Activated effector memory CD4-positive, alpha-beta T cell treated with anti-CD3 and anti-CD28 coated beads, Interleukin-2, amount 50 U/mL, for 16 hours (primary cell): ENCODE results near the gene OTUD5.

ENCODE experiments used
- DNase-seq: peaks from one replicate; pipeline ENCODE4 v3.0.0-alpha.2; 2020

The OTUD5 gene

DNA sequence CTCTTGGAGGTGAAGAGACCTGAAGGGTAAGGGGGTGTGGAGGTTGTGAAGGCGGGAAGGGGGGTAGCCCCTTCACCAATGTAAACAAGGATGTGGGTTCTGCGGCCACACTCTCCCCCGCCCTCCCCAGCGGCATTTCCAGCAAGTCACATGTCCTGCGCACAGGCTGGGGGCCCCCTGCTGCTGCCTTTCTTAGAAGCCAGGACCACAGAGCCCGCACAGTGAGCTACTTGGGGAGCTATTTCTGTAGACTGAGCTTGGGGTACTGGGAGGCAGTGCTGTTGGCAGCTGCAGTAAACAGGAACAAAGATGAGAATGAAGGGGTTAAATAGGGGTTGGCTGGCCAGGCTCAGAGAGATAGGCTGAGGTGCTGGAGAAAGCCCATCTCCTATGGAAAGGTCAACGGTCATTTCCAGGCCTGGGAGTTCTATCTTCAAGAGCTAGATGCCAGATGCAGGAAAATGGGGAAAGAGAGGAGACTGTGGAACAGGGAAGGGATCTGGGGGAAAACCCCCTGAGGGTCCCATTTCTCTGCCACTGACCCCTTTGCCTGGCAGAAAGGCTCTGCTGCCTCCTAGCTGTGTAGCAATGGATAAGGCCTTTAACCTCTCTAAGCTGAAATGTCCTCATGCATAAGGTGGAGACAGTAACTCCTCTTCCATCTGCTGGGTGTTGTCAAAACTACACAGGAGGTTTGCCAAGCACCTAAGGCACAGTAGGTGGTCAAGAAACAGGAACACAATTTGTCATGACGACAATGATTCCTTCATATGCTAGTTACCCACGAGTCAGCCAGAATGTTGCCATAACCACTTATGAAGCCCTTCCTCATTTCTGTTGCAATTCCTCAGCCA, 20.1 kb downstream of the OTUD5 start:
- peak; percentile 94 for DNase-seq

DNA sequence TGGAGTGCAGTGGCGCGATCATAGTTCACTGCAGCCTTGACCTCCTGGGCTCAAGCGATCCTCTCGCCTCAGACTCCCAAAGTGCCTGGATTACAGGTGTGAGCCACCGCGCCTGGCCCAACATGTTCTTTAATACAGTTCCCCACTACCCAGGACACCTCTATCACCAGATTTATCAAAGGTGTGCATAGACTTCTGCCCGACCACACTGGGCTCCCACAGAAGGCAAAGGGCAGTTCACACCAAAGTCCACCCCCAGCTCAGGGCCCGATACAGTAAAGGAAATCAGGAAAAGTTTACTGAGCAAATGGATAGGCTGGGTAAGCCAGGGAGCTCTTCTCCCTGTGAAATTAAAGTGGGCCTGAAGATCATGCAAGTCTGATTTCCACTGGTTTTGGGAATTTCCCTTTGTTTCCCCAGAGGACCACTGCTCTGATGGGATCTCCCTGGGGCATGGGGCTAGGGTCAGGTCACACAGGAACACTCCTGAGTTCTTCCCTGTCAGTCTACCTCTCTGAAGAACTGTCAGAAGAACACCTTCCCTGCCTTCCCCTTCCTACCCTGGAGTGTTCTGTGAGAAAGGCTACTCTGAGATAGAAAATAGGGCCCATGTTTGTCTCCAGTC, 20.9 kb downstream of the OTUD5 start:
- DNase-seq: no peak

DNA sequence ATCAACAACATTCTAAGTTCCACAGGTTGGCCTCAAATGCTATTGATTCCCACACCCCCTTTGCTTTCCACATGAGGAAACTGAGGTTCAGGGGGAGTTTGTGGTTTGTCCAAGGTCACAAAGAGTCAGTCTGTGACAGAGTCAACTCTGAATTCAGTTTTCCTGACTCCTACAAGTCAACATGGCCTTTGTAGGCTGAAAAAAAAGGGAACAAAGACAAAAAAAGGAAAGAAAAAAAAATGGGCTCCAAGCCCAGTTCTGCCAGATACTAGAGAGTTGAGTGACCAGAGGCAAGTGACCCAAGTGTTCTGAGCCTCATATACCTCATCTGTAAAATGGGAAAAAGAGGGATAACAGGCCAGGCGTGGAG, 22.1 kb downstream of the OTUD5 start:
- no peak for DNase-seq

DNA sequence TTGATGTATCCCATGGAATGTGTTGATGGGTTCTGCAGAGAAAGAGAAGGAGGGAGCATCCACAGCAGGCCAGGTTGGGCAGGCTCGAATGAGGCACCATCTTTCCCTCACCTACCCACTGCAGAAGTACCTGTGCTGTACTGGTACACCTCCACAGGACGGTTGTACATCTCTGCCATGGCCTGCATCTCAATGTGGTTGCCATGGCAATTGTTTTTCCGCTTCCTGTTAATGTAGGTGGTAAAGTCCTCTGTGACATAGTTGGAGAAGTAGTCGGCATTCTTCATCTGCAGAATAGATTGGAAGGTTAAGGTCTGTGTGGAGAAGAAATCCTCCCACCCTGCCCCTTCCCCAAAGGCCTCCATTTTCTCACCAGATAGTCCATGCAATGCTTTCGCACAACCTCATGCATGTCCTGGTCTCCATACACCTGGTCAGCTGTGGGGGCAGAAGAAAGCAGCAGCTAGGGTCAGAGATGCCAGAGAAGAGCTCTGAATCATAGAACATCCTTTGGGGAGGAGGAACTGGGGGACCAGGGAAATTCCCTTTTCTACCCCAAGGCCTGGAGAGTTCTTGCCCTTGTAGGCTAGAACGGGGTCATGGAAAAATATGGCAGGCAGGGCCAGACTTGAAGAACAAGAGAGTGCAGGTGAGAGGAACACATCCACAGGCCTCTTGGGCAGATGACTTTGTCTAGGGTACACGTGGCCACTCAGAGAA, 22.7 kb downstream of the OTUD5 start:
- no peak for DNase-seq

DNA sequence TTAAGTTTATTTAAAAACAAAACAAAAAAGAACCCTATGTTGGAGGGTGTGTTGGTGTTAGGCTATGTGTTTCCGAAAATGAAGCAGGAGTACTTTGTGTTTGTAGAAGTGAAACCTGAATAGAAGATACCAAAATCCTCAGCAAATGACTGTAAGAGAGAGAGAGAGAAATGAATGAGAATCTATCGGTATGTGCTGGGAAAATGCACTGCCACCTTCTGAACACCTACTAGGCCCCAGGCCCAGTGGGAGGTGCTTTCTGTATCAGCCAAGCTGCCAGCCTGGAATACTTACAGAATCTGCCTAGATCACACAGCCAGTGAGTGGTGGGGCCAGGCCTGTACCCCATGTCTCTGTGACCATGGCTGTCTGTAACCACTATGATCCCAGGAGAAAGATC, 23.6 kb downstream of the OTUD5 start:
- no peak for DNase-seq

DNA sequence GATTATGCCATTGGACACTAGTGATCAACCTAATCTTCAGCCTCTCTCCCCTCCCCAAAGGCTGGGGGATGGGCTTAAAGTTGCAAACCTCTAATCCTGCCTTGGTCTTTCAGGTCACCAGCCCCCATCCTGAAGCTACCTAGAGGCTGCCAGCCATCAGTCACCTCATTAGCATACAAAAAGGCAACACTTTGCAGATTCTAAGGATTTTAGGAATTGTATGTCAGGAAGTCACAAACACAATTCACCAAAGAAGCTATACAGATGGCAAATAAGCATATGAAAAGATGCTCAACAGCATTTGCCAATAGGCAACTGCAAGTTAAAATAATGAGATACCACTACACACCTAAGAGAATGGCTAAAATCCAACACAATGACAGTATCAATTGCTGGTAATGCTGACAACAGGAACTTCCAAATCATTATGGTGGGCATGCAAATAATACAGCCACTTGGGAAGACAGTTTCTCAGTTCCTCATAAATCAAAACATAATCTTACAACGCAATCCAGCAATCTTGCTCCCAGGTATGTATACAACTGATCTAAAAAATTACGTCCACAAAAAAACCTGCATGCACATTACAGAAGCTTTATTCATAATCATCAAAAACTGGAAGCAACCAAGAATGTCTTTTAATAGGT, 29.5 kb downstream of the OTUD5 start:
- DNase-seq: no peak

DNA sequence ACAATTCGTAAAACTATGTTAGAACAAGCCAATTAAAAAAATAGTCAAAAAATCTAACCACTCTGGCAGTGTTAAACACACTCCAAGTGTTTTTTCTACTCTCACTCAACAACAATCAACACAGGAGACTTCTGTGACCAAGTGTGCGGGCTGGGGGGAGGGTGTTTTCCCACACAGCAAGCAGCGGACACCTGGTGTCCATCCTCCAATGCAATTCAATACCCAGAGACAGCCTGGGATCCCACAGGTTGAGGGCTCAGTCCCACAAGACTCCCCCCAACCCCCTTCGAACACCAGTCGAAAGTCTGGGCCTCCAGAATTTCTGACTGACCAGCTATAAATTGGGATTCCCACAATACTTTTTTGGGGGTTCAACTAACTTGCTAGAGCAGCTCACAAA, 30.3 kb downstream of the OTUD5 start:
- no peak for DNase-seq

DNA sequence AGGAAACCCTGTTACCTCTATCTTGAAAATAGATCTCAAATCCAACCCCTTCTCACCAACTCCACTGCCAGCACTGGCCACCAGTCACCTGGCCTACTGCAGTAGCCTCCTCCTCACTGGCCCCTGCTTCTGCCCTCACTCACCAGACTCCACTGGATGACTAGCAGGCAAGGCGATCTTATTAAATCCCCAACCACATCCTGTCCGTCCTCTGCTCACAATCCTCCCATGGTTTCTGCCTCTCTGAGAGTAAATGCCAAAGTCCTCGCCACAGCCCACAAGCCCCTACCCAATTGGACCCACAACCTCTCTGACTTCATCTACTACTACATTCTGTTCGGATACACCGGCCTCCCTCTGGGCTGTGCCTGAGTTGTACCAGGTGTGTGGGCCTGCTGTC, 33.1 kb downstream of the OTUD5 start:
- no peak for DNase-seq

DNA sequence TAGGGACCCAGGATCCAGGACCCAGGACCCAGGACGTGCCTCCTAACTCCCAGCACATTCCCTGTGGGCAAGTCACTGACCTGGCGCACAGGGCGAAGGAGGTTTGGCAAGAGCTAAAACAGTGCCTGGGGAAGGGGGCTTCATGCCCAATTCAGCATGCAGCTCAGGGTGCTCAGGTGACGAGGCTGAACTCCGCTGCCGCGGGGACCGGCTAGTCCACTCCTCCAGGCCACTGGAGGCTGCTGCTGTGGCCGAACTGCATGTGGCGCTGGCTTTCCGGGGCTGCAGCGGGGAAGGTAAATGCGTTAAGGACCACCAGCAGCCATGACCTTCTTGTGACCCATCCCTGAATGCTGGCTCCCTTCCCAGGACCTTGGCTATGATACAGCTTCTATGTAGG, 33.6 kb downstream of the OTUD5 start:
- no peak for DNase-seq

DNA sequence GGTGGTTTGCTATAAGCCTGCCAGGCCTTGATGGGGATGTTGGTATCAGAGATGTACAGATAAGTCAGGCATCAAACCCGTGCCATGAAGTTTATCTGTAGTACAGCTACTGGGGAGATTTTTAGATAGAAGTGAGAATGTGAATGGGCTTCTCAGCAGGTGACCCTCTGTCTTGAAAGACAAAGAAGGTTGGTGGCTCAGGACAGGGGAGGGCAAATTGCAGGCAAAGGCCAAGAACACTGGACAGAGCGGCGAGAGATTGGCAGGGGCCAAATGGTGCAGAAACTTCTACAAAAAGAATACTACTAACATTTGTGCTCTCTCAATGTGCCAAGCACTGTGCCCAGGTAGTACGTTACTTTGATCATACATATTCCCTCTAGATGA, 36.7 kb downstream of the OTUD5 start:
- DNase-seq: no peak

DNA sequence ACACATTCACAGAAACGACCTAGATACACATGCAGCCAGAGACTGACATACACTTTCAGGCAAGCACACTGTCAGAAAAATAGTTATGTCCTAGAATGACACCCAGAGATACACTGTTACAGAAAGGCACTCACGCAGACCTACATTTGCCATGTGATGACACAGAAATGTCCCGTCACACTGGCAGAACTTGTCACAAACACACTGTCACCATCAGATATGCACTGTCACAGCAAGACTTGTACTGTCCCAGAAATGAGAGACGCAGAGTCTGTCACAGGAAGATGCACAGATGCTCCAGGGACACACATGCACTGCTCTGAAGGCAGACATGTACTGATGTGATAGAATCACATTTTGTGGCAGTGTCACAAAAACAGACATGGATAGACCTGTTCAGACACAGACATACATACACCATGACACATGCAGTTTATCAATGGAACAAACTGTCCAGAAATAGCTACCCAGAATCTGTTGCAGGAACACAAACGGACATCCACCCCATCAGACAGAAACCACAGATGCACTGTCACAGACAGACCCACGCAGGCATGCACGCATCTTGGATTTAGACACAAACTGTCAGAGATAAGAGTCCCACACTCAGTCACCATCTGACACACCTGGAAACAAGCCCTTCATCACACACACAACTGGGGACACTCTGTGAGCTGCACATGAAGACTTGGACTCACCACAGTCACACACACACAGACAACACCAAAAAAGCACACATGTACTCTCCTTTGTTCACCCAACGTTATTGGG, 37.3 kb downstream of the OTUD5 start:
- peak; percentile 75 for DNase-seq

DNA sequence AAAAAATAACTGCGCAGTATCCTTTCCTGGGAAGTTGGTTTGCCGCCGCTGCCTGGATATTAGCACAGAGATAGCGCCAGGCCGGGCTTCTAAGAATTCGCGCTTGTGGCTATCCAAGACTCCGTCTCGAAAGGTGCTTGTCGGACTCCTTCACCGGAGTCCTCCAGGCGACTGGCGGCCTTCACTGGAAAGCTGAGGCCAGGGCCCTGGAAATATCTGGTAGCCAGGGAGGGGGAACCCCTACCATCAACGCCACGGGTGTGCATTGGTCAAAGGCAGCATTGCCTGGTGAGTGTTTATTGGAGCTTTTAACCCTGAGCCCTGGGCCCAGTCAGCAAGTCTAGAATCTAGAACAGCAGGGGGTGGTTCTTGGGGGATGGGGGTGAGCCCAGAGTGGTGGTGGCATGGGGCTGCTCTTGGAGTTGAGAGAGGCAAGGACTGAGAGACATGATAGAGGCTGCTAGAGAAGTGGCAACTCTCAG, 38.0 kb downstream of the OTUD5 start:
- peak; percentile 80 for DNase-seq

DNA sequence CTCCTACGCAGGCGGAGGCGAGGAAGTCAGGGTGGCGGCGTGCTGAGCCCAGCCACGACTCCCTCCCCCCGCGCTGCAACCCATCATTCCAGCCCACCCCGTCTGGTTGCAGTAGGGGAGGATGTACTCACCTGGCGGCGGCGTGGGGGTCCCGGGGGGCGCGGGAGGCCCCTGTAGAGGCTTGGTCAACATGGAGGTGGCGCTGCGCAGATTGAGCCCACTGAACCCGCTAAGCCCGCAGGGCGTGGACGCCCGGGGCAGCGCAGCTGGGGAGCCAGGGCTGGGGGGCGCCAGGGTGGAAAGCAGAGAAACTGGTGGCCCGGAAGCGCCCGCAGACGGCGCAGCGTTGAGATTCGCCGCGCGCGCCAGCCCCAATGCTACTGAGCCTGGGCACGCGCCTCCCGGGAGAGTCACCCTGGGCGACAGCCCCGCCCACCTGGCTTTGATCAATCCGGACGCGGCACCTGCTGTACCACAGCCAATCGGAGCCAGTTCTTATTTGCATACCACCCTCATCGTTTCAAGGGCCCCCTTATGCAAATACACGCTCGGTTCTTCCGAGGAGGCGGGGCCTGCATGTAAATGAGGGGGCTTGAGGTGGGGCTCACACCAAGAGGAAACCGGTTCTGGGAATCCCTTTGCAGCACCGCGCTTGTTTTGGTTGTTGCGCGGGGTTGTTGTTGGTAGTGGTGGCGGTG, 38.6 kb downstream of the OTUD5 start, which contains the start of gene PIM2:
Gene PIM2, minus strand, starts transcription at position 382 of the 698 bp plus-strand sequence. Its CDS starts 190 bp downstream, at position 192.
- peak; percentile 96 for DNase-seq

DNA sequence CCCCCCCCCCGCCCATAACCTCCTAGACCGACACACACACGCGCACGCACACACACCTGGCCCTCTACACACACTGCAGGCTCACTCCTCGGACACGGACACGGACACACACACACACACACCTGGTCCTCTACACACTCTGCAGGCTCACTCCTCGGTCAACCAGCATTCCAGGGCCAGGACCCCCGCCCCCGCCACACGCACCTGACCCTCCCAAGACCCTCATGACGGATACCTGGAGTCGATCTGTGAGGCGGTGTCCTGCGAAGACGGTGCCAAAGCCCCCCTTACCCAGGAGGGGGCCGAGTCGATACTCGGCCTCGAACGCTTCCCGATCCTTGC, 39.1 kb downstream of the OTUD5 start:
- no peak for DNase-seq

DNA sequence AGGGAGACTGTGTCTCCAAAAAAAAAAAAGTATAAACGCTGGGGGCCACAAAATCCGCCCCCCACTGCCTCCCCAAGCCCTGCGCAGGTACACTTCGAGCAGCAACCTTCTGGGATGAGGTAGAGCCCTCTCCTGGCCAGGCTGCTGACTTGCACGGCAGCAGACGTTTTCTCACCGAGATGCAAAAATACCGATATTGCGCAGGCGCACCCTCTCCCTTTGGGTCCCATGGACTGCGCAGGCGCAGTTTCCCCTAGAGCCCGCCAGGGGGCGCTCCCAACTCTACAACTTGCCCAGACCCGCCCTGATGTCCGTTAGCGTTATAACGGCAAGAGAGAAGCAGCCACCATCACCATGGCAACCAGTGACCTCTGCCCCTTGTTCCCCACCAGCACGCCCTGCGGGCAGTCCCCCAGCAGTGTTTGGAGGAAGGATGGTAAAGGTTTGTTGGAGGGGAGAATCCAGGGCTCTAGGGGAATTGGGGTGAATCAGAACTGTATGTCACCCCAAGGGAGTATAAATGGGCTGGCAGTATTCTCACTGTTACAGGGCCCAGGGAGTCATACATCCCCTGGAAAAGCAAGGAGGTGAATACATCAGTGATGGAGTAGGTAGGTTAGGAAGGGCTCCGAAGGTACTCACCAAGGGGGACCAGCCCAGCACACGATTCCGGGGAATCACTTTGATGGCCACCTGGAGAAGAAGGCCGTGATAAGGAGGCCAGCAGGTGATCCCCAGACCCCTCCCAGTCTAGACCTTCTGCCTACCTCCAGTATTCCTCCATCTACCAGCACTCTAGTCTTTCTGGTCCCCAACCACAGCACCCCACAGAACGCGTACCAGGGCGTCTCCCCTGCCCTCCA, 40.0 kb downstream of the OTUD5 start:
- DNase-seq: peak; percentile 95

DNA sequence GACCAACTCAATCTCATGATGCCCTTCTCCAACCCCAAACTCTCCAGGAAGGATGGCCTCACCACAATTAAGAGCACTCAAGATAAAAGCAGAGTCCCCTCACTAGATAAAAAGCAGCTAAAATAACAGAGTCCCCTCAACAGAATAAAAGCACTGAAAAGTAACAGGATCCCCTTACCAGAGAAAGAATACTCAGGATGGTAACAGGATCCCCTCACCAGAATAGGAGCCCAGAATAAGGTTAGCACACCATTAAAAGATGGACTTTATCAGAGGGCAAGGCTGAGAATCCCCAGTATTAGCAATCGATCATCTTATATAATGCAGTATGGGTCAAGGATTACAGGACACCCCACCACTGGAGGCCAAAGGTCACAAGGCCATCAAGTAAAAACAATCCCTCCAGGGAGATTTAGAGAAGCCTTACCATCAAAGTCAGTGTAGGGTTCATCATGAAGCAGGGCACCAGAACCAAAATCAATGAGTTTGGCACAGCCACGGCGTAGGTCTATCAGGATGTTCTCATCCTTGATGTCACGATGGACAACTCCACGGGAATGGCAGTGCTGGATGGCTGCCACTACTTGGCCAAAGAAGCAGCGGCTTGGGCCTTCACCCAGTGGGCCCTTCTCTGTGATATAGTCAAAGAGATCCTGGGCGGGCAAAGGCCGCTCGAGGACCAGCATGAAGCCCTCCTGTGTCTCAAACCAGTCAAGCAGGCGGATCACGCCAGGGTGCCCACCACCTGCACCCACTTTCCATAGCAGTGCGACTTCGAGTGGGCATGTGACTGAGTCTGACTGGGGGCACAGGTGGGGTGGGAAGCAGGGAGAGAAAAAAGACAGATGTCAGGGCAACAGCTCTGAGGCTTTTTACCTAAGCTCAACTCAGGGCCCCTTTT, 42.6 kb downstream of the OTUD5 start:
- no peak for DNase-seq

DNA sequence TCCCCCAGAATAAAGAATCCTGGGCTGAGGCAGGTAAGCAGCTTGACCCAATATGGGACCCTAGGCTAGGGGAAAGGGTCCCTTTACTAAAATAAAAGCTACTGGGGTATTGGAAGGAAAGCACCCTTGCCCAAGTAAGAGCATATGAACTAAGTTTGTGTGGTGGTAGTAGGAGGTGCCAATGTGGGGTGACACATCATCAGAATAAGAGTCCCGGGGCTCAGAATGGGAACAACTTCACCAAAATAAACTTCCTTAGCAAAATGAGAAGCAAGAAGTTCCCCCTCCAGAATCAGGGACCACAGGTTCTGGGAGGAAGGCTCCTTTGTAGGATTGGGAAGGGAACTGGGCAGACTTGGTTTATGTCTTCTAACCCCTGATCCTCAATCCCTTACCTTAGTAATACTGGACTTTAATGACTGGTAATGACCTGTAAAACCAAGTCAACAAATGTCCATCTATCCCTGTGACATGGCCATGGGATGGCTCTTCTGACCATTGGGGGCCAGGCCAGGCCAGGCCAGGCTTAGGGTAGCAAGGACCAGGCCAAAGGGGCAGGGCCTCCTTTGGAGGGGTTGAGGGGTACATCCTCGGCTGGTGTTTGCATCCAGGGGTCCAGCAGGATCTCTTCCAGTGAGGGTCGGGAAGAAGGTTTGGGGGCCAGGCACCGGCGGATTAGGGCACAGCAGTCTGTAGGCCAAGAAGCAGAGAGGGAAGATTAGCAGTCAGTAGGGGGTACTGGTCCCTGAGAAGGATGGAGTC, 43.6 kb downstream of the OTUD5 start:
- DNase-seq: no peak

DNA sequence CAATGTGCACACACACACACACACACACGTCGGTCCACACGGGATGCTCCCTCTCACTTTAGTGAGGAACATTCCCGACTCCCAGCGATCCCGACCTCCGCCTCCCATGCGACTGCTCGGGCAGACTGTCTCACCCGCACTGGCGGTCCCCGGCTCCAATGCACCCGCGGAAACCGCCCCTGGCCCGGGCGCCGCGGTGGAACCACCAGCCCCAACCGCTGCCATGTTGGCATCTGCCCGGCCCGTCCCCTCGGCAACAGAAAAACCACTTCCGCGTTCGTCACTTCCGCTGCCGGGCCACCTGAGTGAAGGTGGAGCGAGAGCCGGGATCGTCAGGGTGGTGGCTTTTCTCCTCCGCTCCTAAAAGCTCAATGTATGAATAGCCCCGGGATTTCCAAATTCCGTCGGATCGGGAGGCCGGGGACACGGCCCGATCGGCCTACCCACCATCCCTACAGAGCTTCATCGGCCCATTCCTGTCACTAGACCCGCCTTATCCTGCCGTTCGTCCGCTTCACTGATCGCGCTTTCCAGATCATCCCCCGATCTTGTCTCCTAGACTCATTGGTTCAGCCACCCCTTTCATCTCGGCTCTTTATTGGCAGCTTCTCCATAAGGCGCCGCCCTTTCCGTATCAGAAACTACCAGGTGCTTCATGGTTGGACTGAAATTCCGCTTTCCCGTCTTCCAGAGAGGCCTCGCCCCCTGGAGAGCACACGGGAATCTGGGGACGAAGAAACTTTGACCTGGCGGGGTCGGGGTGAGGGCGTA, 45.8 kb downstream of the OTUD5 start, which contains the start of gene SLC35A2:
Gene SLC35A2, minus strand, starts transcription at position 235 of the 771 bp plus-strand sequence. Its CDS starts 10 bp downstream, at position 225.
- DNase-seq: peak; percentile 96
